KG1 (cell line): ENCODE results near the gene JCAD.
"Not testable (repeated sequence)": the region's sequence is repeated elsewhere in the genome, so short reads cannot be mapped to it uniquely, and the experiment has no call there.

ENCODE experiments used
- DNase-seq: peaks from one replicate; lab custom pipeline; 2025; lab: John Stamatoyannopoulos, UW

Gene JCAD

DNA sequence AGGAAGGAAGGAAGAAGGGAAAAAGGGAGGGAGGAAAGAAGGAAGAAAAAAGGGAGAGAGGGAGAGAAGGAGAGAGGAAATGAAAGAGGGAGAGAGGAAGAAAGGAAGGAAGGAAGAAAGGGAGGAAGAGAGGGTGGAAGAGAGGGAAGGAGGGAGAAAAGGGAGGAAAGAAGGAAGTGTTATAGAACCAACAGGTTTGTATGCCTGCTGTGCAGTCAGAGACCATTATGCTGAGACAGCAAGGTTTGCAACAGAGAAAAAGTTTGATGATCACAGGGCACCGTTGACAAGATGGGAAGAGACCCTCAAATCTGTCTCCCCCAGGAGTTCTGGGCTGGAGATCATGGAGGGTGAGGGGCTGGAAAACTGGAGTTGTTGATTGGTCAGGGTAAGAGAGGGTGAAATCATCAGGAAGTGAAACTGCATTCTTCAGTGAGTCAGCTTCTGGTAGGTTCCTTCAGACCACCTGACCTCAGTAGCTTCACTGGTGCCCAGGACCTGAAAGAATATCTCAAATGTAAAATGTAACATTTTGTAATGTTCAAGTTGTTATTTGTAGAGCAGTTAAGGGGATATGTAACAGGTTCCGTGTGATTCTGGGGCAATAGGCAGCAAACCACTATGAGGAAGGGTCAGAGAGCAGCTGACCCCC is 76.3 kb downstream of the JCAD start:
- no peak for DNase-seq

DNA sequence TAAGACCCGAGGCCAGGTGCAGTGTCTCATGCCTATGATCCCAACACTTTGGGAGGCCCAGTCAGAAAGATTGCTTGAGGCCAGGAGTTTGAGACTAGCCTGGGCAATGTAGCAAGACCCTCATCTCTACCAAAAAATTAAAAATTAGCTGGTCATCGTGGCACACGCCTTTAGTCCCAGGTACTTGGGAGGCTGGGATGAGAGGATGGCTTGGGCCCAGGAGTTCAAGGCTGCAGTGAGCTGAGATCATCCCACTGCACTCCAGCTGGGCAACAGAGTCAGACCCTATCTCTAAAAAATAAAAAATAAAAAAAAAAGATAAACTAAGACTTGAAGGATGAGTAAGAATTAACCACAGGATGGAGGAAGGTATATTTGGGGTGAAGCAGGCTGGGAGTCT is 77.9 kb downstream of the JCAD start:
- no peak for DNase-seq

DNA sequence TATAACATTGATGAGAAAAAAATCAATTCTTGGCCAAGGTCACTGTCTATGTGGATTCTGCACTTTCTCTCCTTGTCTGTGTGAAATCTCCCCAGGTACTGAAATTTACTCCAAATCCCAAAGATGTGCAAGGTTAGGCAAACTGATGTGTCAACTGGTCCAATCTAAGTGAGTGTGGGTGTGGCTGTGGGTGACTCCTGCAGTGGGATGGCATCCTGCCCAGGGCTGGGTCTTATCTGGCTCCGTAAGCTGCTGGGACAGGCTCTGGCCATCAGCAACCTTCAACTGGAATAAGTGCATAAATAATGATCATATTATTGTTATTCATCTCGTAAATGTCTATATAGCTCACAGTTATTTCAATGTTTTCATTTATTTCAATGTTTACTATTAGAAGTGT is 79.3 kb downstream of the JCAD start:
- DNase-seq, result no peak

DNA sequence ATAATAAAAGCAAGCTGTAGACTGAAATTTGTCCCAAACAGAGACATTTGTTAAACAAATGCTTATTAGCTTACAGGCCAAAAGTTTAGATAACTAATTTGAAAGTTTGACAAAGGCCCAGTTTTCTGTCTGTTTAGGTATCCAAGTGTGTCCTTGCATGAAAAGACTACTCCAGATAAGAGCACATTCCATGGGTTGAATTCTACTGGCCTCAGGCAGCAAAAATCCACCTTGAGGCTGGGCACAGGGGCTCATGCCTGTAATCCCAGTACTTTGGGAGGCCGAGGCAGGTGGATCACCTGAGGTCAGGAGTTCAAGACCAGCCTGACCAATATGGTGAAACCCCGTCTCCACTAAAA is 80.0 kb downstream of the JCAD start:
- not testable (repeated sequence) for DNase-seq

DNA sequence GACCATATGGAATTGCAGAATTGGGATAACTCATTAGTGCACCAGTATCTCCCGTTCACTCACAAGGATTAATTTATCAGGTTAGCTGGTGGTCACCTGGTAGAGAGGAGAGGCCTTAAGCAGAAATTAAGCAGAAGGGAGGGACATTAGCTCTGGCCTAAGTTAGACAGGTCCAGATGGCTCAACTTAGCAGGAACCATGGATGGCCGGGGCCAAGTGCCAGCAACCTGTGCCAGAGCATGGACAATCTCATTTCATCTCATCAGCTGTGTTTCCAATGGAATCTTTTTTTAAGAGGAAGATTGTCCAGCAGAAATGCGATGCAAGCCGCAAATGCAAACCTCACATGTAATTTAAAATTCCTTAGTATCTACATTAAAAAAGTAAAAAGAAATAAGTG is 82.2 kb downstream of the JCAD start:
- no peak for DNase-seq

DNA sequence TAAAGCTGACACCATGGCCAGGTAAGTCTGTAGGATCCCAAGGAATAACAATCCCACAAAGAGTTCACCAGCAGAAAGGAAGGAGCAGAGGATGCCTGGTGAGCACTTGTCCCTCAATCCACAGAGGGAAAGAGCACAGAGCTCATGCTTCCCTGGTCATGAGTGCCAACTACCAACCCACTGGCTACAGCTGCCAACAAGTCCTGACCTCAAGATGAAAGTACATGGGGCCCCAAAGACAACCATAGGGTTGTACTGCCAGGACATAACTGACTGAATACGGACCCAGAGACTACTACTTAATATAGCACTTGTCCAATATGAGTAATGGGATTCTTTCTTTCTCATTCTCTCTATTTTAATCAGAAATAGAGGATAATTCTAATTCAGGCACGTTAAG is 83.3 kb downstream of the JCAD start:
- no peak for DNase-seq

DNA sequence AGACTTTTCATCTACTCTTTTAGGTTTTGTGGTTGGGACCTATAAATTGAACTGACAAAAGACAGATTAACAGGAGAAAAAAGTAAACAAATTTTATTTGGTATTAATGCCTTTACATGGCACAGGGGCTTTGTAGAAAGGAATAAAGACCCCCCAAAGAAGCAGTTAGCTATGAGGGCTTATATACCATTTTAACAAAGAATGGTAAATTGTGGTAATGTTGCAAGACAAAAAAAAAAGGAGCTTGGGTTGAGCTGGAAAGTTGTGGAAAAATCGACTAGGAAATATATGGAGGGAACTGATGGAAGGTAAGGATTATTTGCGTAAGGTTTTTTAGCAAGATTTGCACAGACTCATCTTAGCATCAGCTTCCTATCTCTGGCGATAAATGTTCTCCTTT is 84.6 kb downstream of the JCAD start:
- no peak for DNase-seq

DNA sequence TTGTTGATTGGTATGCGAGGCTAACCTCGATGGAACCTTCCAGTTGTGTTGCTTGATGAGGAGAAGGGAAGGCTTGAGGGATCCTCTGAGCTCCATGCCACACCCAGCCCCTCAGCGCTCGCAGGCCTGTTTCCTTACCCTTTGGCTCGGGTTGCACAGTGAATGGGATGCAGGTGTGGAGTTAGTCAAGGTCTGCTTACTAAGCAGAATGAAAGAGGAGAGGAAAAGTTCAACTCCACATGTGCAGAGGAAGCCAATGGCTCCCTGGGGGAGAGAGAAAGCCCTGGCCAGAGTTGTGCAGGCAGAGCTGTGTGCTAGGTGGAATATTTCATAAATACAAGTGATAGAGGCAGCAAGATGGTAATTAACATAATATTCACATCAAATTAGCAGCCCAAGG is 85.5 kb downstream of the JCAD start:
- DNase-seq, result no peak

DNA sequence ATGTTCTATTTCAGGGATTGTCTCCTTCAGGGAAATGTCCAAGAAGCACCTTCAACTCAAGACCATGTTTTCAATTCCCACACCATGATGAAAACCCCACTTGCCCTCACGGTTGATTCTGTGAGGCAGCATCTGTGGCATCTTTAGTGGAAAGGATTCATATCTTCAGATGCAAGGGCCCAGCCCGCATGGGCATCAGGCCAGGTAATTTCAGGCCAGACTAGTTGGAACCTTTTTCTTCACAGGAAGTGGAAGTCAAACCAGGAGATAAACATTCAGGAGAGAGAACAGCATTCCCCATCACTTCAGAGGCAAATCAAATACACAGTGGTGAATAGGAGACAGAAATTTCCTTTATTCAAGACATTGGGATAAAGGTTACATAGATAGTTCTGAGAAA is 88.8 kb downstream of the JCAD start:
- DNase-seq, result no peak

DNA sequence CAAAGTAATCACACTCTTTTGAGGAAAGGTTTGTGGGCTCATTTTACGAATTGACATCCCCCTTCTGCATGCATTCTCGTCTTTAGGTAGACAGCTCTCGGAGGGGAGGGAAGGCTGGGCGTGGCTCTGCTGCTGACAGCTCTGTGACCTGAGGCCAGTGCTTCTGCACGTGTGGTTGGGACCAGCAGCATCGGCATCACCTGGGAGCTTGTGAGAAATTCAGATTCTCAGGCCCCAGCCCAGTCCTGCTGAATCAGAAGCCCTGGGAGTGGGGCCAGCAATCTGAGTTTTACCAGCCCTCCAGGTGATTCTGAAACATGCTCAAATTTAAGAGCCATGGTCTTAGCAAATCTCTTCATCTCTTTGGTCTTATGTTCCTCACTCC is 89.4 kb downstream of the JCAD start:
- DNase-seq, result no peak

DNA sequence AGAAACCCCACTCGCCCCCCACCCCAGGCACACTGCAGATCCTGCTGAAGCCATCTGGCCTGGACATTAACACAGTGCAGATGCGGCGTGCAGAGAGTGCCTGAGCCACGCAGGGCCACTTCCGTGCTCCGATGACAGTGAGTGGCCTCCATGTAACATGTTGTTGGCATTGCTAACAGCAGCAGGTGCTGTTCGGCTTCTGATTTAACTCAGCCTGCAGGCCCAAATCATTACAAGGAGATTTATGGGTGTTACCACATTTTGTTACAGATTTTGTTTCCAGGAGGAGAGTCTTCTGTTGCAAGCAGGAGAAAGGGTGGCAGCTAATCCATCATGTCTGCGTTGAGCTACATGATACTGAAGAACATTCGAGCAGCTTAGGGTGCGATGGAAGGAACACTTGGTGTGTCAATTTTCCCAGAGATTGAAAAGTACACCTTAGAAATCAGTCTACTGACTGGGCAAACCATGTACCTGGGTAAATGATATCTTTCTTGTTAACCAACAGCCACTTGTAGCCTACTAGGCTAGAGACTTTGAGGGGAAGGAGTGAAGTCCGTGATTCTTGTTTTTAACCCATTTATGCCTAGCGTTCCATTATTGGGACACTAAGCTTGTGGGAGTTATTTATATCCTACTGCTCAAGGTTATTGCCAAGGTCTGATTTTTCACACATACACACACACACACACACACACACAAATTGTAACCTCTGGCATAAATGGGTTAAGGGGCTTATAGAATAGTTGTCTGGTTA is 90.0 kb downstream of the JCAD start:
- DNase-seq, result no peak

DNA sequence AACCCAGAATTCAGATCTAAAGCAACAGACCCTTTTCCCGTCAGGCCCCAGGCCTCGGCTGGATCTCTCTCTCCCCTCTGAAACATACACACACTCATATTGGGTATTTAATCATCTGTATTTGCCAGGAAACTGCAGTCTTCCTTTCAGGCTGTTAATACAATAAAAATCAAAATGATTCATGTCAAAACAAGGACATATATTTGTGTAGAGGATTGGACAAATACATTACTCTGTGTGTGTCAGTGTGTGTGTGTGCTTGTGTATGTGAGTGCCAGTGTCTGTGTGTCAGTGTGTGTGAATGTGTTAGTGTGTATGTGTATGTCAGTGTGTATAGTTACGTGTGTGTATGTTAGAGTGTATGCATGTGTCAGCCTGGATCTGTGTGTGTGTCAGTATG is 90.8 kb downstream of the JCAD start:
- no peak for DNase-seq

DNA sequence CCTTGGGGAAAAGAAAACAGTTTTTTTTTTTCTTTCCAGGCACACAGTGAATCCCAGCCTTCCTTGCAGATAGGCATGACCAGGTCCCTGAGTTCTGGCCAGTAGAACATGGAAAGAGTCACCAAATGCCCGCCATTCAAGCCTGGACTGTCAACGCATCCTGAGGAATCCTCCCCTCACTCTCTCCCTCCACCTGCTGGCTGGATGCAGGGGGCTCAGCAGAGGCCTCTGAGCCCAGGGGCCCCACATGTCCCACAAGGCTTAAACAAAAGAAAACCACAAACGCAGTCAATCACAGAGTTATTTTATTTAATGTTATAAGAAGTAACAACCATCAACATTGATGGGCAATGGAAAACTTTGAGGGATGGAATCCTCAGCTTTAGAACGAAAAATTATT is 93.1 kb downstream of the JCAD start:
- DNase-seq, result no peak
